HG03342 (cell line): Measurements from ENCODE around the gene OGFOD3.
"Not testable (repeated sequence)": the region's sequence is repeated elsewhere in the genome, so short reads cannot be mapped to it uniquely, and the experiment has no call there.

Experiments
- ATAC-seq: cut with Tn5 transposase; IDR thresholded peaks from one replicate; pipeline ENCODE4 v1.9.1; 2021; ENCODE audit warnings: mild to moderate bottlenecking, moderate library complexity; ENCODE audit not compliant: unreplicated experiment

OGFOD3 gene

DNA sequence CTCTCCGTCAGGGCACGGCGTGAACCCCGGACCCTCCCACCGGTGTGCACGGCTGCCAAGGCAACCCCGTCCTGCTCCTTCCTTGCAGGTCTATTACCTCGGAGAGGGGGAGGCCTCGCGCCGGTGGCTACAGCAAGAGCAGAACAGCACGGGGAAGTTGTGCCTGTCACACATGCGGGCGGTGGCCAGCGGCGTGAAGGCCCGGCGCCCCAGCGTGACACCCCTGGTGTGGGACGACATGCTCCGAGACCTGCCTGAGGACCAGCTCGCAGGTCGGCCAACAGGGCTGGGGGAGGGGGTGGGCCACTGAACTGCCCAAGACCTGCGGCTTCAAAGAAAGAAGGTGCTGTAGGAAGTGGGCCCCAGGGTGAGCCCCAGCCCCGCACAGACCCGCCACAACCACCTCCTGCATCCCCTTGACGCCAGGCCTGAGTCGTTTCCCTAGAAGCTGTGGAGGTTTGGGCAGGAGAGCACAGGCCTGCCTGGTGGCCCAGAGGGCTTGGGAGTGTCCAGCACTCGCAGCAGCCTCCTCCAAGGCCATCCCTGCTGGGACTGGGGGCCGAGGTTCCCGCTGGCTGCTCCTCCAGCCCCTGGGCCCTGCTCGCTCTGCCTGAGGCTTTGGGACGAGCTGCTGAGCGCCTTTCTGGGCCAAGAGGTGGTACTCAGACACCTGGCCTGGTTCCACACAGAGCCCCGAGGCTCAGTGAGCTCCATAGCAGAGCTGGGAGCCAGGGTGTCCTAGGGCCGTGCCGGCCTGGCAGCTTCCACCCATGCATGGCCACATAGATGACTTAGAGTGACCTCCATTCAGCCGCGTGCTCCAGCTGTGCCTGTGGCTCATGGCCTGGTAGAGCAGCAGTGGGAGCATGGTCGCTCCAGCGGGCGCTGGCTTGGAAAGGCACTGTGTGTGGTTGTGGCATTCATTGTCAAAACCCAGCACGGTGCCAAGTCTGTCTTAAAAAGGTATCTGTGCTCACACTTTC, 17.5 kb upstream of the OGFOD3 start:
- no peak for ATAC-seq

- ATAC-seq, result no peak
These were observed 16.7 kb upstream of the OGFOD3 start for GRCh38 chr17:82435103-82435502.

- ATAC-seq, result no peak
These were observed 15.8 kb upstream of the OGFOD3 start for GRCh38 chr17:82434216-82434565.

DNA sequence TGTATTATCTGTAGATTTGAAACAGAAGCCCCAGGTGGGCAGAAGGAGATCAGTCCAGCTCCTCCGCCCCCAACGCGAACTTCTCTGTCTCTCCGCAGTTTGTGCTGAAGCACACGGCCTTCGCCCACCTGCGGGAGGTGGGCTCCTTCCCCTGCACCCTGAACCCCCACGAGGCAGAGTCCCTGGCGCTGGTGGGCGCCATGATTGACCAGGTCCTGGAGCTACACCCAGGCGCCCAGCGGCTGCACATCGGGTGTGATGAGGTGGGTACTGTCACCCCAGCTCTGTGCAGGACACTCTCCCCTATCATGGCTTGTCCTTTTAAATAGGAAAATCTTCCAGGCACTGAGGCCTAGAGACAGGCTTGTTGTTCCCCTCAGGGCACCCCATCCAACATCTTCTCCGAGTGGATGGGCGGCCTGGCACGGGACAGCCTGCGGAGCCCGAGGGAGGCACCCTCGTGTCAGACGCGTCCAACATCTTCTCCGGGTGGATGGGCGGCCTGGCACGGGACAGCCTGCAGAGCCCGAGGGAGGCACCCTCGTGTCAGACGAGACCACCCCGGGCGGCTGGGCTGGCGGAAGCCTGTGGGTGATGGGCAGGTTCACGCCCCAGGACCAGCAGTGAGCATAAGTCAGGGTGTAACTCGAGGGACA, 15.3 kb upstream of the OGFOD3 start:
- ATAC-seq, result no peak

DNA sequence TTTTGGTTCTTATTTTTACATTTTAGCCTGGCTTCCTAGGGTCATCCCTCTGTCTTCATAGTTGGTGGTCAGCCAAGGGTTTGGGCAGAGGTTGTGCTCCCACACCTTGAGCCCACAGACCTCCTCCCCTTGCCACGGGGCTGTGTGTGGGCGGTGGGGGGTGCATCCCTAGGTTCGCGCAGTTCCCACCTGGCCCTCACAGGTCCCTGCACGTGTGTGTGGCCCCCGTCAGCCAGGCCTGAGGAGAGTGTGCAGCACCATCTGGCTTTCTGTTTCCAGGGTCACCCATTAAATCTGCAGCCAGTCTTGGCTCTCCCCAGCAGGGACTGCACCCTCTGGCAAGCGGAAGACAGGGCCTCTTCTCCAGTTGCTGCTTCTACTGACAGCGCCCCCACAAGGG, 13.6 kb upstream of the OGFOD3 start:
- ATAC-seq, result no peak

DNA sequence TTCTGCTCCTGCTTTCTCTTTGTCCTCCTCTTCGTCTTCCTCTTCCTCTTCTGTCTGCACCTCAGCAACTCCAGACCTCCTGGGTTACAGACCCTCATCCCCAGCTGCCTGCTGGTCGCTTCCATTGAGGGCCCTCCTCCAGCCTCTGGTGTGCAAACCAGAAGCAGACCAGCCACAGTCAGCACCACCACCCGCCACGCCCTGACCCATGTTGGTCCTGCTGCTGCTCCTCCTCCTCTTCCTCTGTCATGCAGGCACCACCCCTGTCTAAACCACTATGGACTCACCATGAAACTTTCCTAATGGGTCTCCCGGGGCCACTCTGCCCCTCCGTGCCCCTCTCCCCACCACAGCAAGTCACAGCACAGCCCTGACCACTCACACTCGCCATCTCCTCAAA, 11.4 kb upstream of the OGFOD3 start:
- no peak for ATAC-seq

DNA sequence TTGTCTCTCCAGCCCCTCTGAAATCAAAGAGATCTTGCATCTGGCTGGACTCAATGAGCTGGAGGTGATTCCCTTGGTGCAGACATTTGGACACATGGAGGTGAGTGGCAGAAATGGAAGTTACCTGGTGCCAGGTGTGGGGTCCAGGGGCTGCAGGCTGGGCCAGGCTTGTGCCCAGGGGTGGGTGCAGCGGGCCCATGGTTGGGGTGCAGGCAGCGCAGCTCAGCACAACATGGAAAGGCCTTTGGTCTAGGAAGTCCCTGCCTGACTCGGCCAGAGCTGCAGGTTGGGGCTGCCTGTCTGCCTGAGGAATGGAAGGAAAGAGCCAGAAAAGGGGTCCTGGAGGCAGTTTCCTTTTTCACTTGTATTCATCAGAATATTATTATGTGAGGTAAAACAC, 10.2 kb upstream of the OGFOD3 start:
- ATAC-seq, result no peak

DNA sequence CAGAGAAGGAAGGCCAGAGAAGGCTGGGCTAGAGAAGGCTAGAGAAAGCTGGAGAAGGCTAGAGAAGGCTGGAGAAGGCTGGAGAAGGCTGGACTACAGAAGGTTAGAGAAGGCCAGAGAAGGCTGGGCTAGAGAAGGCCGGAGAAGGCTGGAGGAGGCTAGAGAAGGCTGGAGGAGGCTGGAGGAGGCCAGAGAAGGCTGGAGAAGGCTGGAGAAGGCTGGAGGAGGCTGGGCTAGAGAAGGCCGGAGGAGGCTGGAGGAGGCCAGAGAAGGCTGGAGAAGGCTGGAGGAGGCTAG, 6.4 kb upstream of the OGFOD3 start:
- no peak for ATAC-seq

DNA sequence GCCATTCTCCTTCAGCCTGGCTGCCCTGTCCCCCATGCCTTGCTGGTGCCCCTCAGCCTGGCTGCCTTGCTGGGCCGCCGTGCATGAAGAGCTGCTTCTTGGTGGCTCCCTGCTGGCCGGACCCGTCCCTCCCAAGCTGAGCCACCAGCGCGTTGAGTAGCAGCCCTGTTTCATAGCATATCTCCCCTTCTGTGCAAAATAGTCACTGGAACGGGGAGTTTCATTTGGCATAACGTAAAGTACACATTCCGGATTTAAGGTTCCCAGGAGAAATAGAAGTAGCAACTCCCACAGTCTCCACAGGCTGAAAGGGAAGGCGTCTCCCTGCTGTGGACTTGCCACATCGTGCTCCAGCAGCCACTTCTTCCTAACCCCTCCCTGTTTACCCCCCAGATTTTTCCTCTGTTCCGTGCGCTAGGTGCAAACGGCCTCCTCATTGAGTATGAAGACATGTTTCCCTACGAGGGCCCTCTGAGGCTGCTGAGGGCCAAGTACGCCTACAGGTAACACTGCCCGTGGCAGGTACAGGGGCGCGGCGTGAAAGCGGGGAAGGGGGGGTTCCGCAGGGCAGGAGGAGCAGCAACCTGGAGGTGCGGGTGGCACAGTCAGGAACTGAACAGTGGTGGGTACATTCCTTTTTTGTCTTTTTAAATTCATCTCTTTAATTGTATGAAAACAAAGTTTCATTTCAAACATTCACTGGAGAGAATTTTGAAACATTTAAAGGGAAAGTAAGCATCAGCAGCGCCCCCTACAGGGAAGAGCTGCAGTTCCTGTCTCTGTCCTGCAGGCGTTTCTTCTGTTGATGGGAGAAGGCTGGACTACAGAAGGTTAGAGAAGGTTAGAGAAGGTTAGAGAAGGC, 5.8 kb upstream of the OGFOD3 start:
- ATAC-seq, result no peak

- ATAC-seq, result no peak
These were observed 1.2 kb upstream of the OGFOD3 start for GRCh38 chr17:82419540-82419939.

DNA sequence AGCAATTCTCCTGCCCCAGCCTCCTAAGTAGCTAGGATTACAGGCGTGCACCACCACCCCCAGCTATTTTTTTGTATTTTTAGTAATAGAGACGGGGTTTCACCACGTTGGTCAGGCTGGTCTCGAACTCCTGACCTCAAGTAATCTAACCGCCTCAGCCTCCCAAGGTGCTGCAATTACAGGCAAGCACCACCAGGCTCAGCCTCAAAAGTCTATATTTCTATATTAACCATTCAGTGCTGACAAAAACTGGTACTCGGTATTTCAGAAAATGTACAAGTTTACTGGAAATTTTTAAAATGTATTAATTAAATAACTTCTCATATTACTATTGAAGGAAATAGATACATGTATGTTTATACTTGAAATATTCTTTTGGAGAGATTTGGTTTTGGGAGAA, 1.6 kb downstream of the OGFOD3 start:
- no peak for ATAC-seq

DNA sequence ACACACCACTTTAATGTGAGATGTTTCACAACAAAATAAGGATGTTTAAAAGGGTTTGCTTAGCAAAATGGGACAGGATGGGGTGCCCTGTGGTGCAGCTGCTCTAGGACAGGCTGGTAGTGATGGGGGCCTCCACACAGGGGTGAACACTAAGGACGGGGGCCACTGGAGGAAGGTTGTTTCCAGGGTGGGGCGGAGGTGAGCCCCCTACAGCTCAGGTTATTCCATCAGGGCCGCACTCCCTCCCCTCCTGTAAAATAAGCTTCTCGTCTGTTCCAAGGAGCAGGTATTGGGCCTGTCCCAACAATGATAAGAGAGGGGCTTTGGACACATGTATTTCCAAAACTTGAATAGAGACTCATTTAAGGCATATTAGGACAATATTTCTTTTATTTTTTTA, 2.1 kb downstream of the OGFOD3 start:
- no peak for ATAC-seq

GRCh38 chr17:82415786-82416185, 2.6 kb downstream of the OGFOD3 start:
- no peak for ATAC-seq

DNA sequence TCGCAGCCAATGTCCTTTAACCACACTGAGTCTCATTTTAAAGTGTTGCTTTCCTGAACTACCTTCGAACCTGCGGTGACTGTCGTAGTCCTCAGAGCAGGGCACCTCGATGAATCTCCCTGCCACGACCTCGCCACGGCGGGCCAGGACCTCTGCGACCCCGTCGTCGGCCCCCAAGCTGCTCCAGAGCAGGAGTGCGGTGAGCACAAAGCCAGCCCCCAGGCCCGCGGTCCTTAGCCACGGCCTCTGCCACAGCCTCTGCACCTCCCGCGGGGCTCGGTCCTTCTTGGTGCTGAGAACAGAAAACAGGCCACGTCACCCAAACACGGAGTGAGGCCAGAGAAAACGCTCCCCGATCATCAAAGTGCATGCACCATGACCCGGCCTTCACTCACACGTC, 3.0 kb downstream of the OGFOD3 start:
- ATAC-seq, result no peak

DNA sequence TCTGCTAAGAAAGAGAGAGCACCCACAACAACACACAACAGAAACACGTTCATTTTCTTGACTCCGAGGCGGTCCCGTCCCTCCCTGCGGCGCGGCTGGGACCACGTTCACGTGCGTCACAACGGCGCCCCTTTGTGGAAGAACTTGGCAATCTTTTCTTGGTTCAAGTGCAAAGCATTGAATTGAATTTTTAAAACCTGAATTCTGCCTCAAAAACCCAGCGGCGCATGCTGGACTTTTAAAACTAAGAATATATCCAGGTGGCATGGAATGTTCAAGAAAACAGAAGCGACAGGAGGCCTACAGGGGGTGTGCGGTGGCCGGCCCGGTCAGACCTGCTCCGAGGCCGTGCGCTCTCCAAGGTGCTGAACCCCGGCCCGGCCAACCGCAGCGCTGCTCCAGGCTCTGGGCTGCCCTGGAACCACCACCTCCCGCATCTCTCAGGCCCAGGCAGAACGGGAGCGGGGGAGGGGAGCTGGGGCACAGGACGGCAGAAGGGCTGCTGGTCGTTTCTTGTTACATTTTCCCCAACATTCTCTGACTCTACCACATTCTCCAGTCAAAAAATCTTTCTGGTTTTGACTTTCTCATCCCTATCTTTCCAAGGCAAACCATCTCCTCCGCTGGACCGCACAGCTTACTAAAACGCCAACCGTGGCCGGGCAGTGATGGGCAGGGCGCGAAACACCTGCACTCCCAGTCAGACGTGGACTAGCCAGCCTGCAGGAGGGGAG, 3.7 kb downstream of the OGFOD3 start:
- ATAC-seq, result no peak

GRCh38 chr17:82412535-82413520, 5.6 kb downstream of the OGFOD3 start:
- no peak for ATAC-seq

- not testable (repeated sequence) for ATAC-seq
These were observed 6.3 kb downstream of the OGFOD3 start for GRCh38 chr17:82412081-82412480.

DNA sequence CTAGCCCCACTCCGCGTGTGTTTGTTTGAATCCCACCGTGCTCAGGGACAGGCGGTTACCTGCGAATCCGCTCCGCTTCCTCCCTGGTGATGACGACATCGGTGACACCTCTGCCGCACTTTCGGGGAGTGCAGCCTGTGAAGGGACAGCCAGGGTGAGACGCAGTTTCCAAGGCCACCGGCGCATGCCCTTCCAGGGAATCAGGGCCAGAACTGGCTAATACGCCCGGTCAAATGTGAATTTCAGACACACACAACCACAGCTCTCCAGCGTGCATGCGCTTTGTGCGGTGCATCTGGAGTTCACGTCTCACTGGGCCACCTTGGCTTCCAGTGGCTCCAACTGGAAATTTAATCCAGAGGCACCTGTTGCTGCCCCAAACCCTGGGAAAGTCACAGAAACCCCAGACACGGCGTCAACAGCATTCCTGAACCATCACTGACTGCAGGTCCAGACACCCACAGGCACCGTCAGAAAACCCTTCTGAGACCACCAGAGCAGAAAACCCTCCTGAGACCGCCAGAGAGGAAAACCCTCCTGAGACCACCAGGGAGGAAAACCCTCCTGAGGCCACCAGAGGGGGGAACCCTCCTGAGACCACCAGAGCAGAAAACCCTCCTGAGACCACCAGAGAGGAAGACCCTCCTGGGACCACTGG, 6.9 kb downstream of the OGFOD3 start:
- no peak for ATAC-seq

DNA sequence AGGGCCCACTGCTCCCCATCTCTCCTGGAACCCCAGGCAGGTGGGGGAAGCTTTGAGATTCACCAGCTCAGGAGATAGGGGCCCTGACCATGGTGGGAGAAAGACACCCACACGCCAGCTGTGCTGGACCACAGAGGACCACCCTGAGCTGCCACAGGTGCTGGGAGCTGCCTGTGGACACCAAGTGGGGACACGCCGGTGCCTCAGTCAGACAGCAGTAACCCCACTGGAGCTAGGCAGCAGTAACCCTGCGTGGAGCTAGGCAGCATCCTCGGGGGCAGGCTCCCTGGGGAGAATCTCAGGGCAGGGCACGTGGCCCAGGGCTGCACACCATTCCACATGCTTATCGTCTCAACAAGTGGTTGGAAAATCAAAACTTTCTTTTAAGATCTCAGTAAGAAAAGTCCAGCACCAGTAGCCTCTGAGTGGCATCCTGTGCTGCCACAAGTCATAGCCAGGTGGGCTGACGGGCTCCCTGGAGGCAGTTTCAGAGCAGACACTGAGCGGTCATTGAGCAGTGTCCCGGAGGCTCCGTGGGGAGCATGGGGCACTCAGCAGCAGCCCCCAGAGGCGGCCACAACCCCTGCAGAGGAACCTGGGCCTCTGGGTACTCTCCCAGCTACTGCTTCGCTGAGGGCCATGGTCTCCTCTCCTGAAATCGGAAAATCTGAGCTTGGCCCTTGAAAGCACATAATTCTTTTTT, 8.2 kb downstream of the OGFOD3 start:
- ATAC-seq, result no peak
